Measurements from ENCODE around the gene PIGU.

Gene PIGU

GRCh38 chr20:34654207-34654744 is 22.6 kb downstream of the PIGU start:
- no peak for DNase-seq

- DNase-seq: no peak
These were observed 25.7 kb downstream of the PIGU start for GRCh38 chr20:34651200-34651599.

GRCh38 chr20:34647737-34648136 is 29.2 kb downstream of the PIGU start:
- no peak for DNase-seq

- no peak for DNase-seq
These were observed 31.9 kb downstream of the PIGU start for GRCh38 chr20:34644951-34645350.

GRCh38 chr20:34644345-34644744 is 32.5 kb downstream of the PIGU start:
- no peak for DNase-seq

GRCh38 chr20:34643928-34644327 is 33.0 kb downstream of the PIGU start:
- no peak for DNase-seq

- DNase-seq: no peak
These were observed 34.9 kb downstream of the PIGU start for GRCh38 chr20:34642009-34642408.

GRCh38 chr20:34639755-34640222 is 37.1 kb downstream of the PIGU start:
- DNase-seq: peak in 1 of 2 experiments; percentile 45

- no peak for DNase-seq
These were observed 38.4 kb downstream of the PIGU start for GRCh38 chr20:34638532-34638931.

- no peak for DNase-seq
These were observed 38.9 kb downstream of the PIGU start for GRCh38 chr20:34638039-34638292.

GRCh38 chr20:34637245-34638038 is 39.5 kb downstream of the PIGU start:
- DNase-seq: no peak

GRCh38 chr20:34636648-34637047 is 40.2 kb downstream of the PIGU start:
- no peak for DNase-seq

GRCh38 chr20:34634392-34634791 is 42.5 kb downstream of the PIGU start:
- DNase-seq: no peak

GRCh38 chr20:34632870-34633452 is 43.9 kb downstream of the PIGU start:
- no peak for DNase-seq

- no peak for DNase-seq
These were observed 47.0 kb downstream of the PIGU start for GRCh38 chr20:34629904-34630303.

- DNase-seq: no peak
These were observed 47.5 kb downstream of the PIGU start for GRCh38 chr20:34629342-34629741.

- DNase-seq: no peak
These were observed 48.9 kb downstream of the PIGU start for GRCh38 chr20:34628026-34628425.

GRCh38 chr20:34627458-34627857 is 49.4 kb downstream of the PIGU start:
- DNase-seq: no peak

- no peak for DNase-seq
These were observed 49.9 kb downstream of the PIGU start for GRCh38 chr20:34626992-34627391.

- DNase-seq: peak; percentile 31 to 38
These were observed 52.3 kb downstream of the PIGU start for GRCh38 chr20:34624629-34625028.

- no peak for DNase-seq
These were observed 54.0 kb downstream of the PIGU start for GRCh38 chr20:34622821-34623451.

GRCh38 chr20:34621383-34622367 is 55.2 kb downstream of the PIGU start:
- DNase-seq: no peak

GRCh38 chr20:34621036-34621343 is 55.9 kb downstream of the PIGU start:
- DNase-seq: no peak
